HEK293 (cell line): ENCODE measurements around the gene FSD2.

Experiments
- CTCF ChIA-PET: fragments of 350-600 bp; formaldehyde crosslinking; extraction: SDS; loops from one replicate; lab custom pipeline; 2021; ENCODE audit warnings: antibody characterized with exemption; lab: Yijun Ruan, JAX
- POLR2A ChIA-PET: fragments of 300-600 bp; formaldehyde crosslinking; extraction: SDS; loops from one replicate; lab custom pipeline; 2020; ENCODE audit warnings: antibody characterized with exemption, inconsistent platforms; lab: Yijun Ruan, JAX
- H3K27ac ChIP-seq: fragments of 200-500 bp; sonication (Bioruptor generic); 2 replicates; pipeline ENCODE4 v1.5.1; 2014; ENCODE audit warnings: low read depth, low read length, control low read depth, inconsistent platforms; ENCODE audit errors: extremely low read depth
- H3K36me3 ChIP-seq, 2 experiments: fragments of 200-500 bp in 1 of 2; sonication (Bioruptor generic) in 1 of 2; 1 replicate in 1 of 2; 2 replicates in 1 of 2; pipeline ENCODE4 v1.5.1; 2014 to 2017; ENCODE audit warnings: inconsistent platforms in 2 of 2, low read length in 2 of 2; ENCODE audit not compliant: control insufficient read depth in 2 of 2, insufficient read depth in 1 of 2
- H3K4me1 ChIP-seq: fragments of 200-500 bp; sonication (Bioruptor generic); 2 replicates; pipeline ENCODE4 v1.5.1; 2014; ENCODE audit warnings: mild to moderate bottlenecking, low read length, inconsistent platforms; ENCODE audit not compliant: control insufficient read depth, insufficient read depth
- H3K4me3 ChIP-seq: 2 replicates; pipeline ENCODE4 v1.5.1; 2011; ENCODE audit warnings: low read depth, mild to moderate bottlenecking, control low read depth, low read length, moderate library complexity
- H3K9me3 ChIP-seq: fragments of 200-500 bp; sonication (Bioruptor generic); 2 replicates; pipeline ENCODE4 v1.5.1; 2014; ENCODE audit warnings: low read depth, low read length, inconsistent platforms; ENCODE audit not compliant: control insufficient read depth, insufficient read depth
- KLF1 ChIP-seq: fragments of 450-650 bp; formaldehyde crosslinking; IDR thresholded peaks from 2 replicates; pipeline ENCODE4 v1.5.1; 2016; ENCODE audit warnings: missing biosample characterization, missing genetic modification characterization
- KLF7 ChIP-seq: fragments of 450-650 bp; formaldehyde crosslinking; IDR thresholded peaks from 2 replicates; pipeline ENCODE4 v1.5.1; 2016; ENCODE audit warnings: missing biosample characterization, missing genetic modification characterization, borderline replicate concordance
- KLF9 ChIP-seq: fragments of 450-650 bp; formaldehyde crosslinking; IDR thresholded peaks from 2 replicates; pipeline ENCODE4 v1.5.1; 2016; ENCODE audit warnings: missing biosample characterization, missing genetic modification characterization, low read depth
- PRDM1 ChIP-seq: fragments of 450-650 bp; formaldehyde crosslinking; IDR thresholded peaks from 2 replicates; pipeline ENCODE4; 2016; ENCODE audit warnings: missing biosample characterization, missing genetic modification characterization
- SCRT1 ChIP-seq: fragments of 450-650 bp; formaldehyde crosslinking; IDR thresholded peaks from 2 replicates; pipeline ENCODE4 v1.5.1; 2016; ENCODE audit warnings: missing biosample characterization, missing genetic modification characterization, borderline replicate concordance
- YY2 ChIP-seq: fragments of 450-650 bp; formaldehyde crosslinking; IDR thresholded peaks from 2 replicates; pipeline ENCODE4 v1.5.1; 2016; ENCODE audit warnings: missing biosample characterization, missing genetic modification characterization
- ZFP3 ChIP-seq: fragments of 450-650 bp; formaldehyde crosslinking; IDR thresholded peaks from 2 replicates; pipeline ENCODE4 v1.5.1; 2016; ENCODE audit warnings: low read depth, missing biosample characterization, missing genetic modification characterization
- ZNF155 ChIP-seq: fragments of 450-650 bp; formaldehyde crosslinking; IDR thresholded peaks from 2 replicates; pipeline ENCODE4 v1.5.1; 2016; ENCODE audit warnings: missing biosample characterization, missing genetic modification characterization
- ZNF19 ChIP-seq: fragments of 450-650 bp; formaldehyde crosslinking; IDR thresholded peaks from 2 replicates; pipeline ENCODE4; 2016; ENCODE audit warnings: missing biosample characterization, missing genetic modification characterization, low read depth
- ZNF426 ChIP-seq: fragments of 450-650 bp; formaldehyde crosslinking; IDR thresholded peaks from 2 replicates; pipeline ENCODE4 v1.5.1; 2017; ENCODE audit warnings: missing biosample characterization, missing genetic modification characterization, mild to moderate bottlenecking, inconsistent platforms, moderate library complexity
- ZNF514 ChIP-seq: fragments of 450-650 bp; formaldehyde crosslinking; IDR thresholded peaks from 2 replicates; pipeline ENCODE4 v1.5.1; 2016; ENCODE audit warnings: missing biosample characterization, missing genetic modification characterization
- ZNF600 ChIP-seq: fragments of 450-650 bp; formaldehyde crosslinking; IDR thresholded peaks from 2 replicates; pipeline ENCODE4 v1.5.1; 2016; ENCODE audit warnings: missing biosample characterization, missing genetic modification characterization
- ZNF629 ChIP-seq: fragments of 450-650 bp; formaldehyde crosslinking; IDR thresholded peaks from 2 replicates; pipeline ENCODE4 v1.5.1; 2017; ENCODE audit warnings: missing biosample characterization, missing genetic modification characterization
- ZSCAN23 ChIP-seq: fragments of 450-650 bp; formaldehyde crosslinking; IDR thresholded peaks from 2 replicates; pipeline ENCODE4 v1.5.1; 2016; ENCODE audit warnings: missing biosample characterization, missing genetic modification characterization
- TF ChIP-seq, protein P1 (sequence below): fragments of 450-650 bp; formaldehyde crosslinking; IDR thresholded peaks from 2 replicates; pipeline ENCODE4 v1.5.1; 2016; ENCODE audit warnings: missing biosample characterization, missing genetic modification characterization
- TF ChIP-seq, protein P2 (sequence below): fragments of 450-650 bp; formaldehyde crosslinking; IDR thresholded peaks from 2 replicates; pipeline ENCODE4 v1.5.1; 2017; ENCODE audit warnings: missing biosample characterization, missing genetic modification characterization
- TF ChIP-seq, protein P3 (sequence below): fragments of 450-650 bp; formaldehyde crosslinking; IDR thresholded peaks from 2 replicates; pipeline ENCODE4 v1.5.1; 2017; ENCODE audit warnings: missing biosample characterization, missing genetic modification characterization
- TF ChIP-seq, protein P4 (sequence below): fragments of 450-650 bp; formaldehyde crosslinking; IDR thresholded peaks from 2 replicates; pipeline ENCODE4 v1.5.1; 2016; ENCODE audit warnings: missing biosample characterization, missing genetic modification characterization
- TF ChIP-seq, protein P5 (sequence below): IDR thresholded peaks from 2 replicates; pipeline ENCODE4 v1.6.1; 2011; ENCODE audit warnings: mild to moderate bottlenecking, low read depth, low read length, borderline replicate concordance
- TF ChIP-seq, protein P6 (sequence below): fragments of 450-650 bp; formaldehyde crosslinking; IDR thresholded peaks from 2 replicates; pipeline ENCODE4 v1.5.1; 2017; ENCODE audit warnings: missing biosample characterization, missing genetic modification characterization
- TF ChIP-seq, protein P7 (sequence below): fragments of 450-650 bp; formaldehyde crosslinking; IDR thresholded peaks from 2 replicates; pipeline ENCODE4 v1.5.1; 2016; ENCODE audit warnings: missing biosample characterization, missing genetic modification characterization, borderline replicate concordance

FSD2 gene

DNA sequence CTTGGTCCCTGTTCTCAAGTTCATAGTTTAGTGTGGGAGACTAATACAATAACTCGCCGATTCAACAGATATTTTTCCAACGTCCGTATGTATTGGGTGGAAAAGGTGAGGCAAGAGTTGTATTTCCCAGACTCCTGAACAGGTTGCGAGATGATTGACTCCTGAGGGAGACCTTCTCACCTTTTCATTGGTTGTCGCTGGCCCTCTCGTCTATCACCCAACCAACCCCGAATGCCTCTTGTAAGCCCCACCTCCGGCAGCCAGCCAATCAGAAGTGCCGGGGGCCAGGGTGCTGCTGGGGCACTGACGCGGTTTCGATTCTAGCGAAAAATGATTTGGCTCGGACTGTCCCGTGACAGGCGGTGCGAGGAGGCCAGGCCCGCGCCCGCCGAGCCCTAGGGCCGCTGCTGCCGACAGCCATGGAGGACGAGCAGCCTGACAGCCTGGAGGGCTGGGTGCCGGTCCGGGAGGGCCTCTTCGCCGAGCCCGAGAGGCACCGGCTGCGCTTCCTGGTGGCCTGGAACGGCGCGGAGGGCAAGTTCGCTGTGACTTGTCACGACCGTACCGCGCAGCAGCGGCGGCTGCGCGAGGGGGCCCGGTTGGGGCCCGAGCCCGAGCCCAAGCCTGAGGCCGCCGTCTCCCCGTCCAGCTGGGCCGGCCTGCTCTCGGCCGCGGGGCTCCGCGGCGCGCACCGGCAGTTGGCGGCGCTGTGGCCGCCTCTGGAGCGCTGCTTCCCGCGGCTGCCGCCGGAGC lies 3.6 kb upstream of the FSD2 start, which contains the start of gene WHAMM (continued):
- TF ChIP-seq, protein P1, sequence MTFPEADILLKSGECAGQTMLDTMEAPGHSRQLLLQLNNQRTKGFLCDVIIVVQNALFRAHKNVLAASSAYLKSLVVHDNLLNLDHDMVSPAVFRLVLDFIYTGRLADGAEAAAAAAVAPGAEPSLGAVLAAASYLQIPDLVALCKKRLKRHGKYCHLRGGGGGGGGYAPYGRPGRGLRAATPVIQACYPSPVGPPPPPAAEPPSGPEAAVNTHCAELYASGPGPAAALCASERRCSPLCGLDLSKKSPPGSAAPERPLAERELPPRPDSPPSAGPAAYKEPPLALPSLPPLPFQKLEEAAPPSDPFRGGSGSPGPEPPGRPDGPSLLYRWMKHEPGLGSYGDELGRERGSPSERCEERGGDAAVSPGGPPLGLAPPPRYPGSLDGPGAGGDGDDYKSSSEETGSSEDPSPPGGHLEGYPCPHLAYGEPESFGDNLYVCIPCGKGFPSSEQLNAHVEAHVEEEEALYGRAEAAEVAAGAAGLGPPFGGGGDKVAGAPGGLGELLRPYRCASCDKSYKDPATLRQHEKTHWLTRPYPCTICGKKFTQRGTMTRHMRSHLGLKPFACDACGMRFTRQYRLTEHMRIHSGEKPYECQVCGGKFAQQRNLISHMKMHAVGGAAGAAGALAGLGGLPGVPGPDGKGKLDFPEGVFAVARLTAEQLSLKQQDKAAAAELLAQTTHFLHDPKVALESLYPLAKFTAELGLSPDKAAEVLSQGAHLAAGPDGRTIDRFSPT (tag by site-specific recombination), result no peak
- TF ChIP-seq ZNF426 (tag by site-specific recombination) (no peak), ZNF155 (tag by site-specific recombination) (no peak), KLF7 (tag by site-specific recombination) (no peak), ZFP3 (tag by site-specific recombination) (no peak), KLF9 (tag by site-specific recombination) (no peak), ZNF514 (tag by site-specific recombination) (no peak), SCRT1 (tag by site-specific recombination) (peak; percentile 82), ZNF629 (tag by site-specific recombination) (no peak; the same call in 1 of the 2 replicates)
- TF ChIP-seq, protein P2, sequence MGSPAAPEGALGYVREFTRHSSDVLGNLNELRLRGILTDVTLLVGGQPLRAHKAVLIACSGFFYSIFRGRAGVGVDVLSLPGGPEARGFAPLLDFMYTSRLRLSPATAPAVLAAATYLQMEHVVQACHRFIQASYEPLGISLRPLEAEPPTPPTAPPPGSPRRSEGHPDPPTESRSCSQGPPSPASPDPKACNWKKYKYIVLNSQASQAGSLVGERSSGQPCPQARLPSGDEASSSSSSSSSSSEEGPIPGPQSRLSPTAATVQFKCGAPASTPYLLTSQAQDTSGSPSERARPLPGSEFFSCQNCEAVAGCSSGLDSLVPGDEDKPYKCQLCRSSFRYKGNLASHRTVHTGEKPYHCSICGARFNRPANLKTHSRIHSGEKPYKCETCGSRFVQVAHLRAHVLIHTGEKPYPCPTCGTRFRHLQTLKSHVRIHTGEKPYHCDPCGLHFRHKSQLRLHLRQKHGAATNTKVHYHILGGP, result no peak
- TF ChIP-seq, protein P3, sequence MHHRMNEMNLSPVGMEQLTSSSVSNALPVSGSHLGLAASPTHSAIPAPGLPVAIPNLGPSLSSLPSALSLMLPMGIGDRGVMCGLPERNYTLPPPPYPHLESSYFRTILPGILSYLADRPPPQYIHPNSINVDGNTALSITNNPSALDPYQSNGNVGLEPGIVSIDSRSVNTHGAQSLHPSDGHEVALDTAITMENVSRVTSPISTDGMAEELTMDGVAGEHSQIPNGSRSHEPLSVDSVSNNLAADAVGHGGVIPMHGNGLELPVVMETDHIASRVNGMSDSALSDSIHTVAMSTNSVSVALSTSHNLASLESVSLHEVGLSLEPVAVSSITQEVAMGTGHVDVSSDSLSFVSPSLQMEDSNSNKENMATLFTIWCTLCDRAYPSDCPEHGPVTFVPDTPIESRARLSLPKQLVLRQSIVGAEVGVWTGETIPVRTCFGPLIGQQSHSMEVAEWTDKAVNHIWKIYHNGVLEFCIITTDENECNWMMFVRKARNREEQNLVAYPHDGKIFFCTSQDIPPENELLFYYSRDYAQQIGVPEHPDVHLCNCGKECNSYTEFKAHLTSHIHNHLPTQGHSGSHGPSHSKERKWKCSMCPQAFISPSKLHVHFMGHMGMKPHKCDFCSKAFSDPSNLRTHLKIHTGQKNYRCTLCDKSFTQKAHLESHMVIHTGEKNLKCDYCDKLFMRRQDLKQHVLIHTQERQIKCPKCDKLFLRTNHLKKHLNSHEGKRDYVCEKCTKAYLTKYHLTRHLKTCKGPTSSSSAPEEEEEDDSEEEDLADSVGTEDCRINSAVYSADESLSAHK (tag by site-specific recombination), result no peak
- TF ChIP-seq, protein P4, sequence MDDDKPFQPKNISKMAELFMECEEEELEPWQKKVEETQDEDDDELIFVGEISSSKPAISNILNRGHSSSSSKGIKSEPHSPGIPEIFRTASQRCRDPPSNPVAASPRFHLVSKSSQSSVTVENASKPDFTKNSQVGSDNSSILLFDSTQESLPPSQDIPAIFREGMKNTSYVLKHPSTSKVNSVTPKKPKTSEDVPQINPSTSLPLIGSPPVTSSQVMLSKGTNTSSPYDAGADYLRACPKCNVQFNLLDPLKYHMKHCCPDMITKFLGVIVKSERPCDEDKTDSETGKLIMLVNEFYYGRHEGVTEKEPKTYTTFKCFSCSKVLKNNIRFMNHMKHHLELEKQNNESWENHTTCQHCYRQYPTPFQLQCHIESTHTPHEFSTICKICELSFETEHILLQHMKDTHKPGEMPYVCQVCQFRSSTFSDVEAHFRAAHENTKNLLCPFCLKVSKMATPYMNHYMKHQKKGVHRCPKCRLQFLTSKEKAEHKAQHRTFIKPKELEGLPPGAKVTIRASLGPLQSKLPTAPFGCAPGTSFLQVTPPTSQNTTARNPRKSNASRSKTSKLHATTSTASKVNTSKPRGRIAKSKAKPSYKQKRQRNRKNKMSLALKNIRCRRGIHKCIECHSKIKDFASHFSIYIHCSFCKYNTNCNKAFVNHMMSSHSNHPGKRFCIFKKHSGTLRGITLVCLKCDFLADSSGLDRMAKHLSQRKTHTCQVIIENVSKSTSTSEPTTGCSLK (tag by site-specific recombination), result no peak
- TF ChIP-seq, protein P5, sequence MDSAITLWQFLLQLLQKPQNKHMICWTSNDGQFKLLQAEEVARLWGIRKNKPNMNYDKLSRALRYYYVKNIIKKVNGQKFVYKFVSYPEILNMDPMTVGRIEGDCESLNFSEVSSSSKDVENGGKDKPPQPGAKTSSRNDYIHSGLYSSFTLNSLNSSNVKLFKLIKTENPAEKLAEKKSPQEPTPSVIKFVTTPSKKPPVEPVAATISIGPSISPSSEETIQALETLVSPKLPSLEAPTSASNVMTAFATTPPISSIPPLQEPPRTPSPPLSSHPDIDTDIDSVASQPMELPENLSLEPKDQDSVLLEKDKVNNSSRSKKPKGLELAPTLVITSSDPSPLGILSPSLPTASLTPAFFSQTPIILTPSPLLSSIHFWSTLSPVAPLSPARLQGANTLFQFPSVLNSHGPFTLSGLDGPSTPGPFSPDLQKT, result no peak

DNA sequence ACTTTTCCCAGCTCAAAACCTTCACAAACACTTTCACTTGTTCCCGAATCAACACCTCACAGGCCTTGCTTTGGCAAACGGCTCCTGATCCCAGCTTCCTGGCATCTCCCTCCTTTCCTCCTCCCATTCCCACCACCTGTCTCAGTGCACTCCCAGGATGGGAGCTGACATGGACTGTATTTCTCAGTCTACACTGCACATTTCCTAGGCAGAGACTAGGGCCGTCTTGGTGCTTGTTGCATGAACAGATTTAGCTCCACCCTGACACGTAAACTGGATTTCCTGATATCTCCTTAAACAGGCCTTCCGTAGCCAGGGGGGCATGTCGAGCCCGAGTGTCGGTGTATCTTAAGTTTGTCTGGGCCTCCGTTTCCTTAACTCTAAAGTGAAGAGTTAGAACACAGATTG lies 2.8 kb upstream of the FSD2 start:
- CTCF ChIA-PET, result interaction anchor here (0.8 kb wide), 1 partner anchor 269 kb away, joined by 3 read pairs; no protein-coding TSS in a partner anchor
- peak overlapping the region; percentile 65 for H3K27ac ChIP-seq
- POLR2A ChIA-PET, result interaction anchor here (1.1 kb wide), 1 partner anchor 59 kb away, joined by 5 read pairs; no protein-coding TSS in a partner anchor
- no peaks in the 10 kb centered on the region for H3K9me3 ChIP-seq
- H3K36me3 ChIP-seq, result peaks cover 8 to 14% of the 10 kb centered on the region in 2 experiments; a peak in 2 of 3 replicates
- H3K4me3 ChIP-seq, result no peak overlapping the region
- peaks cover 15% of the 10 kb centered on the region for H3K4me1 ChIP-seq
- no peak for TF ChIP-seq YY2 (tag by site-specific recombination)
- no peak for TF ChIP-seq ZSCAN23 (tag by site-specific recombination)
- TF ChIP-seq, protein P6, sequence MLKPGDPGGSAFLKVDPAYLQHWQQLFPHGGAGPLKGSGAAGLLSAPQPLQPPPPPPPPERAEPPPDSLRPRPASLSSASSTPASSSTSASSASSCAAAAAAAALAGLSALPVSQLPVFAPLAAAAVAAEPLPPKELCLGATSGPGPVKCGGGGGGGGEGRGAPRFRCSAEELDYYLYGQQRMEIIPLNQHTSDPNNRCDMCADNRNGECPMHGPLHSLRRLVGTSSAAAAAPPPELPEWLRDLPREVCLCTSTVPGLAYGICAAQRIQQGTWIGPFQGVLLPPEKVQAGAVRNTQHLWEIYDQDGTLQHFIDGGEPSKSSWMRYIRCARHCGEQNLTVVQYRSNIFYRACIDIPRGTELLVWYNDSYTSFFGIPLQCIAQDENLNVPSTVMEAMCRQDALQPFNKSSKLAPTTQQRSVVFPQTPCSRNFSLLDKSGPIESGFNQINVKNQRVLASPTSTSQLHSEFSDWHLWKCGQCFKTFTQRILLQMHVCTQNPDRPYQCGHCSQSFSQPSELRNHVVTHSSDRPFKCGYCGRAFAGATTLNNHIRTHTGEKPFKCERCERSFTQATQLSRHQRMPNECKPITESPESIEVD, result no peak
- peak; percentile 88 for TF ChIP-seq PRDM1 (tag by site-specific recombination)
- TF ChIP-seq, protein P7, sequence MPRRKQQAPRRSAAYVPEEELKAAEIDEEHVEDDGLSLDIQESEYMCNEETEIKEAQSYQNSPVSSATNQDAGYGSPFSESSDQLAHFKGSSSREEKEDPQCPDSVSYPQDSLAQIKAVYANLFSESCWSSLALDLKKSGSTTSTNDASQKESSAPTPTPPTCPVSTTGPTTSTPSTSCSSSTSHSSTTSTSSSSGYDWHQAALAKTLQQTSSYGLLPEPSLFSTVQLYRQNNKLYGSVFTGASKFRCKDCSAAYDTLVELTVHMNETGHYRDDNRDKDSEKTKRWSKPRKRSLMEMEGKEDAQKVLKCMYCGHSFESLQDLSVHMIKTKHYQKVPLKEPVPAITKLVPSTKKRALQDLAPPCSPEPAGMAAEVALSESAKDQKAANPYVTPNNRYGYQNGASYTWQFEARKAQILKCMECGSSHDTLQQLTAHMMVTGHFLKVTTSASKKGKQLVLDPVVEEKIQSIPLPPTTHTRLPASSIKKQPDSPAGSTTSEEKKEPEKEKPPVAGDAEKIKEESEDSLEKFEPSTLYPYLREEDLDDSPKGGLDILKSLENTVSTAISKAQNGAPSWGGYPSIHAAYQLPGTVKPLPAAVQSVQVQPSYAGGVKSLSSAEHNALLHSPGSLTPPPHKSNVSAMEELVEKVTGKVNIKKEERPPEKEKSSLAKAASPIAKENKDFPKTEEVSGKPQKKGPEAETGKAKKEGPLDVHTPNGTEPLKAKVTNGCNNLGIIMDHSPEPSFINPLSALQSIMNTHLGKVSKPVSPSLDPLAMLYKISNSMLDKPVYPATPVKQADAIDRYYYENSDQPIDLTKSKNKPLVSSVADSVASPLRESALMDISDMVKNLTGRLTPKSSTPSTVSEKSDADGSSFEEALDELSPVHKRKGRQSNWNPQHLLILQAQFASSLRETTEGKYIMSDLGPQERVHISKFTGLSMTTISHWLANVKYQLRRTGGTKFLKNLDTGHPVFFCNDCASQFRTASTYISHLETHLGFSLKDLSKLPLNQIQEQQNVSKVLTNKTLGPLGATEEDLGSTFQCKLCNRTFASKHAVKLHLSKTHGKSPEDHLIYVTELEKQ (tag by site-specific recombination), result no peak
- TF ChIP-seq ZNF19 (tag by site-specific recombination), result no peak
- TF ChIP-seq ZNF600 (tag by site-specific recombination), result peak; percentile 87
- no peak for TF ChIP-seq KLF1 (tag by site-specific recombination)
